Hematopoietic multipotent progenitor cell treated with erythropoietin and hydrocortisone succinate and interleukin-3 and kit ligand, for 6 days (in vitro differentiated cells): ENCODE results near the gene POTEH.
A peak's percentile ranks its signal among the peaks of the same experiment; 100 is the strongest.
"Not testable (repeated sequence)": the region's sequence is repeated elsewhere in the genome, so short reads cannot be mapped to it uniquely, and the experiment has no call there.

Experiments used
- DNase-seq: peaks from one replicate; pipeline ENCODE4 v3.0.0-alpha.2; 2015

Gene POTEH

GRCh38 chr22:15689749-15690125, at the start of gene POTEH:
Gene POTEH, plus strand, starts transcription at chr22:15690026. Its CDS starts 52 bp downstream, at chr22:15690078.
- not testable (repeated sequence) for DNase-seq

- not testable (repeated sequence) for DNase-seq
Measured at GRCh38 chr22:15642288-15642861, 47.5 kb upstream of the POTEH start.

GRCh38 chr22:15651954-15652353, 37.9 kb upstream of the POTEH start:
- not testable (repeated sequence) for DNase-seq

GRCh38 chr22:15652738-15653137, 37.1 kb upstream of the POTEH start:
- DNase-seq: not testable (repeated sequence)

- not testable (repeated sequence) for DNase-seq
Measured at GRCh38 chr22:15653241-15653640, 36.6 kb upstream of the POTEH start.

GRCh38 chr22:15661102-15661501, 28.7 kb upstream of the POTEH start:
- not testable (repeated sequence) for DNase-seq

GRCh38 chr22:15664682-15665081, 25.1 kb upstream of the POTEH start:
- not testable (repeated sequence) for DNase-seq

- DNase-seq: not testable (repeated sequence)
Measured at GRCh38 chr22:15665478-15665877, 24.3 kb upstream of the POTEH start.

- not testable (repeated sequence) for DNase-seq
Measured at GRCh38 chr22:15669430-15669829, 20.4 kb upstream of the POTEH start.

- DNase-seq: not testable (repeated sequence)
Measured at GRCh38 chr22:15679702-15680101, 10.1 kb upstream of the POTEH start.

GRCh38 chr22:15684115-15684514, 5.7 kb upstream of the POTEH start:
- DNase-seq: not testable (repeated sequence)

GRCh38 chr22:15684695-15685094, 5.1 kb upstream of the POTEH start:
- DNase-seq: not testable (repeated sequence)

- DNase-seq: not testable (repeated sequence)
Measured at GRCh38 chr22:15685641-15686040, 4.2 kb upstream of the POTEH start.

- DNase-seq: not testable (repeated sequence)
Measured at GRCh38 chr22:15687086-15687485, 2.7 kb upstream of the POTEH start.

GRCh38 chr22:15687676-15688075, 2.1 kb upstream of the POTEH start:
- DNase-seq: not testable (repeated sequence)

GRCh38 chr22:15688090-15688489, 1.7 kb upstream of the POTEH start:
- peak; percentile 0 for DNase-seq

- not testable (repeated sequence) for DNase-seq
Measured at GRCh38 chr22:15689012-15689748, 646 bp upstream of the POTEH start.

- not testable (repeated sequence) for DNase-seq
Measured at GRCh38 chr22:15713600-15713999, 23.8 kb downstream of the POTEH start.

- not testable (repeated sequence) for DNase-seq
Measured at GRCh38 chr22:15714125-15714524, 24.3 kb downstream of the POTEH start.

- not testable (repeated sequence) for DNase-seq
Measured at GRCh38 chr22:15721884-15722283, 32.1 kb downstream of the POTEH start.

- not testable (repeated sequence) for DNase-seq
Measured at GRCh38 chr22:15729209-15729917, 39.5 kb downstream of the POTEH start.

GRCh38 chr22:15731023-15731422, 41.2 kb downstream of the POTEH start:
- not testable (repeated sequence) for DNase-seq

- DNase-seq: not testable (repeated sequence)
Measured at GRCh38 chr22:15734411-15734810, 44.6 kb downstream of the POTEH start.
